ENCODE measurements around the gene SMIM45.

Gene SMIM45

DNA sequence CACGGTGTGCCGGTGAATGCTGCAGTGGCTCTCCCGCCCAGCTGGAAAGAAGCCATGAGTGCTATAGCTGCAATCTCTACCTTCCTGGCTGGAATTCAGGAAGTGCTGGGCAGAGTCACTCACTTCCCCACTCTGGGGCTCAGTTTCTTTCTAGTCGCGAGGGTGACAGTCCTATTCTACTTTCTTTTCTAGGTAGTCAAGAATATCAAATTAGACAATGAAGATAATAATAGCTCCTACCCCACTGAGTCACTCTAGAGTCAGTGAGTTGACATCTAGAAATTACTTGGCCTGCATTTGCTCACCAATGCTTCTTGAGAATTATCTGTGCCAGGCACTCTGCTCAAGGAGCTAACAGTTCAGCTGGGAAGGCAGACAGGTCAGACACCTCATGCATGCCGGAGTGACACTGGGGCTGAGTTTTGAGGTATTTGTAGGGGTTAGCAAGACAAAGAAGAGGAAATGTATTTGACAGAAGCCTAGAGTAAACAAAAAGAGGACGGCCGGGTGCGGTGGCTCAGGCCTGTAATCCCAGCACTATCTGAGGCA is 8.2 kb upstream of the SMIM45 start:
- no peak for DNase-seq (ENCODE audit: low spot score)
- Mint-ChIP-seq H3K27me3 (ENCODE audit: low read depth) (peaks cover 4% of the 10 kb centered on the region; the same call in 1 of the 2 replicates), H3K4me3 (peak overlapping the region; percentile 34), H3K9me3 (no peaks in the 10 kb centered on the region), H3K27ac (peak overlapping the region; percentile 62; the same call in 1 of the 2 replicates), H3K36me3 (peaks cover 59% of the 10 kb centered on the region), H3K4me1 (peaks cover 41% of the 10 kb centered on the region)
- ChIA-PET CTCF (interaction anchor here (0.6 to 10.0 kb wide), 4 partner anchors 12 to 247 kb away, joined by 3 to 143 read pairs (median 7); partner anchors contain the start of gene TNFRSF13C), POLR2A (interaction anchor here (0.7 kb wide), 1 partner anchor 126 kb away, joined by 6 read pairs; no protein-coding TSS in a partner anchor)
- ATAC-seq, result no peak
- no peak for TF ChIP-seq ATF1 (CRISPR knock-in tag; IDR thresholded peaks at IDR 0.05)
- no peak for TF ChIP-seq CBFB (CRISPR knock-in tag; IDR thresholded peaks at IDR 0.05; ENCODE audit: low read depth)
- no peak for TF ChIP-seq ZBTB43 (CRISPR knock-in tag; IDR thresholded peaks at IDR 0.05)
- no peak for TF ChIP-seq ZNF416 (CRISPR knock-in tag; IDR thresholded peaks at IDR 0.05)
- no peak for TF ChIP-seq PRRX2 (CRISPR knock-in tag; IDR thresholded peaks at IDR 0.05)
- TF ChIP-seq, protein P1, sequence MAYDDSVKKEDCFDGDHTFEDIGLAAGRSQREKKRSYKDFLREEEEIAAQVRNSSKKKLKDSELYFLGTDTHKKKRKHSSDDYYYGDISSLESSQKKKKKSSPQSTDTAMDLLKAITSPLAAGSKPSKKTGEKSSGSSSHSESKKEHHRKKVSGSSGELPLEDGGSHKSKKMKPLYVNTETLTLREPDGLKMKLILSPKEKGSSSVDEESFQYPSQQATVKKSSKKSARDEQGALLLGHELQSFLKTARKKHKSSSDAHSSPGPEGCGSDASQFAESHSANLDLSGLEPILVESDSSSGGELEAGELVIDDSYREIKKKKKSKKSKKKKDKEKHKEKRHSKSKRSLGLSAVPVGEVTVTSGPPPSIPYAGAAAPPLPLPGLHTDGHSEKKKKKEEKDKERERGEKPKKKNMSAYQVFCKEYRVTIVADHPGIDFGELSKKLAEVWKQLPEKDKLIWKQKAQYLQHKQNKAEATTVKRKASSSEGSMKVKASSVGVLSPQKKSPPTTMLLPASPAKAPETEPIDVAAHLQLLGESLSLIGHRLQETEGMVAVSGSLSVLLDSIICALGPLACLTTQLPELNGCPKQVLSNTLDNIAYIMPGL (CRISPR knock-in tag; IDR thresholded peaks at IDR 0.05), result no peak
- no peak for TF ChIP-seq MXD4 (CRISPR knock-in tag; IDR thresholded peaks at IDR 0.05; ENCODE audit: borderline replicate concordance)

GRCh38 chr22:41946629-41947423 is 5.1 kb upstream of the SMIM45 start, which contains the start of gene CENPM:
Gene CENPM (minus strand): TSS chr22:41947152. CDS start chr22:41947076, 76 bp downstream.
- H3K4me3 Mint-ChIP-seq, result peak within 1 kb of the TSS; percentile 73
- H3K4me1 Mint-ChIP-seq, result peaks cover 46% of the 10 kb centered on the region
- DNase-seq (ENCODE audit: low spot score) (peak; percentile 95), ATAC-seq (peak; percentile 93)
- peaks cover 4% of the 10 kb centered on the region; the same call in 1 of the 2 replicates for H3K27me3 Mint-ChIP-seq (ENCODE audit: low read depth)
- CTCF ChIA-PET, result interaction anchor here (0.7 to 2.8 kb wide), 24 partner anchors 9 to 497 kb away, joined by 3 to 35 read pairs (median 8); partner anchors contain the start of genes CCDC134, MEI1, NDUFA6 and SREBF2
- no peaks in the 10 kb centered on the region for H3K9me3 Mint-ChIP-seq
- POLR2A ChIA-PET, result interaction anchor here (0.7 to 1.2 kb wide), 11 partner anchors 11 to 249 kb away, joined by 3 to 6 read pairs (median 3); partner anchors contain the start of genes CCDC134 and NDUFA6
- H3K36me3 Mint-ChIP-seq, result peaks cover 32% of the 10 kb centered on the region
- peak within 1 kb of the TSS; percentile 49; the same call in 1 of the 2 replicates for H3K27ac Mint-ChIP-seq
- TF ChIP-seq, protein P2, sequence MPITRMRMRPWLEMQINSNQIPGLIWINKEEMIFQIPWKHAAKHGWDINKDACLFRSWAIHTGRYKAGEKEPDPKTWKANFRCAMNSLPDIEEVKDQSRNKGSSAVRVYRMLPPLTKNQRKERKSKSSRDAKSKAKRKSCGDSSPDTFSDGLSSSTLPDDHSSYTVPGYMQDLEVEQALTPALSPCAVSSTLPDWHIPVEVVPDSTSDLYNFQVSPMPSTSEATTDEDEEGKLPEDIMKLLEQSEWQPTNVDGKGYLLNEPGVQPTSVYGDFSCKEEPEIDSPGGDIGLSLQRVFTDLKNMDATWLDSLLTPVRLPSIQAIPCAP (CRISPR knock-in tag; IDR thresholded peaks at IDR 0.05), result peak; percentile 84; the same call in 1 of the 2 replicates
- TF ChIP-seq, protein P3, sequence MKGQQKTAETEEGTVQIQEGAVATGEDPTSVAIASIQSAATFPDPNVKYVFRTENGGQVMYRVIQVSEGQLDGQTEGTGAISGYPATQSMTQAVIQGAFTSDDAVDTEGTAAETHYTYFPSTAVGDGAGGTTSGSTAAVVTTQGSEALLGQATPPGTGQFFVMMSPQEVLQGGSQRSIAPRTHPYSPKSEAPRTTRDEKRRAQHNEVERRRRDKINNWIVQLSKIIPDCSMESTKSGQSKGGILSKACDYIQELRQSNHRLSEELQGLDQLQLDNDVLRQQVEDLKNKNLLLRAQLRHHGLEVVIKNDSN (CRISPR knock-in tag; IDR thresholded peaks at IDR 0.05), result peak; percentile 96
- TF ChIP-seq ZMAT4 (CRISPR knock-in tag; IDR thresholded peaks at IDR 0.05) (no peak), ZNF138 (CRISPR knock-in tag; conservative IDR thresholded peaks at IDR 0.05) (0 out of 2 replicates have a peak, but pooled peaks have one; percentile 64), ZNF416 (CRISPR knock-in tag; IDR thresholded peaks at IDR 0.05) (no peak), MAX (CRISPR knock-in tag; IDR thresholded peaks at IDR 0.05) (peak; percentile 93), ATF2 (CRISPR knock-in tag; IDR thresholded peaks at IDR 0.05; ENCODE audit: borderline replicate concordance, low read depth) (no peak), GTF2I (CRISPR knock-in tag; conservative IDR thresholded peaks at IDR 0.05) (no peak), GRHL2 (CRISPR knock-in tag; IDR thresholded peaks at IDR 0.05; ENCODE audit: insufficient replicate concordance, severe bottlenecking) (no peak), NR3C1 (CRISPR knock-in tag; conservative IDR thresholded peaks at IDR 0.05; ENCODE audit: low read depth) (no peak), TEAD4 (CRISPR knock-in tag; IDR thresholded peaks at IDR 0.05) (no peak), ZNF425 (CRISPR knock-in tag; conservative IDR thresholded peaks at IDR 0.05) (no peak), FOXK1 (CRISPR knock-in tag; IDR thresholded peaks at IDR 0.05) (peak; percentile 76), FOXJ3 (CRISPR knock-in tag; IDR thresholded peaks at IDR 0.05; ENCODE audit: borderline replicate concordance) (no peak)
- TF ChIP-seq, protein P4, sequence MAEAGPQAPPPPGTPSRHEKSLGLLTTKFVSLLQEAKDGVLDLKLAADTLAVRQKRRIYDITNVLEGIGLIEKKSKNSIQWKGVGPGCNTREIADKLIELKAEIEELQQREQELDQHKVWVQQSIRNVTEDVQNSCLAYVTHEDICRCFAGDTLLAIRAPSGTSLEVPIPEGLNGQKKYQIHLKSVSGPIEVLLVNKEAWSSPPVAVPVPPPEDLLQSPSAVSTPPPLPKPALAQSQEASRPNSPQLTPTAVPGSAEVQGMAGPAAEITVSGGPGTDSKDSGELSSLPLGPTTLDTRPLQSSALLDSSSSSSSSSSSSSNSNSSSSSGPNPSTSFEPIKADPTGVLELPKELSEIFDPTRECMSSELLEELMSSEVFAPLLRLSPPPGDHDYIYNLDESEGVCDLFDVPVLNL (CRISPR knock-in tag; IDR thresholded peaks at IDR 0.05; ENCODE audit: borderline replicate concordance, low read depth), result peak; percentile 73; the same call in 1 of the 2 replicates
